AG10803 (cell line): Measurements from ENCODE around the gene COL1A1.

Experiments
- DNase-seq: peaks from one replicate; pipeline ENCODE4 v3.0.0; 2010; ENCODE audit warnings: low read depth
- H3K4me3 ChIP-seq: 2 replicates; pipeline ENCODE4 v1.5.1; 2011; ENCODE audit warnings: mild to moderate bottlenecking, low read length, control low read depth
- CTCF ChIP-seq: conservative IDR thresholded peaks from 2 replicates; pipeline ENCODE4 v1.5.1; 2011; ENCODE audit warnings: mild to moderate bottlenecking, low read length, control low read depth, inconsistent platforms

COL1A1 gene

GRCh38 chr17:50188921-50189549 lies 12.4 kb downstream of the COL1A1 start:
- TF ChIP-seq CTCF = no peak; the same call in 1 of the 2 replicates
- DNase-seq = peak; percentile 82
- H3K4me3 ChIP-seq = peak overlapping the region; percentile 100

GRCh38 chr17:50188531-50188920 lies 12.9 kb downstream of the COL1A1 start:
- no peak; the same call in 1 of the 2 replicates for TF ChIP-seq CTCF
- peak overlapping the region; percentile 27 for H3K4me3 ChIP-seq
- DNase-seq = peak; percentile 82

- H3K4me3 ChIP-seq = peak overlapping the region; percentile 3; the same call in 1 of the 2 replicates
- no peak for TF ChIP-seq CTCF
- DNase-seq = peak; percentile 90
Observed at GRCh38 chr17:50187751-50188530, 13.5 kb downstream of the COL1A1 start.

- no peak for TF ChIP-seq CTCF
- H3K4me3 ChIP-seq = peak overlapping the region; percentile 6
- DNase-seq = peak; percentile 89
Observed at GRCh38 chr17:50187394-50187725, 14.1 kb downstream of the COL1A1 start.

GRCh38 chr17:50186661-50187393 lies 14.6 kb downstream of the COL1A1 start:
- peak; percentile 77 for DNase-seq
- TF ChIP-seq CTCF = 0 out of 2 replicates have a peak, but pooled peaks have one; percentile 10
- H3K4me3 ChIP-seq = peak overlapping the region; percentile 6

GRCh38 chr17:50185631-50186471 lies 15.6 kb downstream of the COL1A1 start:
- no peak for TF ChIP-seq CTCF

More at GRCh38 chr17:50185631-50186471, 15.6 kb downstream of the COL1A1 start:
- peak overlapping the region; percentile 1 for H3K4me3 ChIP-seq
- DNase-seq = peak; percentile 77
